IMR-90 (cell line): ENCODE results near the gene OAS3. TPM values are rescaled to one million over a fixed set of nuclear protein-coding genes. Genes with fewer than 3 reads are reported as not detected.

Experiments
- ATAC-seq: fragments of 200-7000 bp; cut with Tn5 transposase; 2 replicates; pipeline ENCODE4 v1.9.1; 2020; ENCODE audit warnings: low read depth, mild to moderate bottlenecking, moderate library complexity
- BruUV-seq: library from RNA; stranded (reverse); fragments of 400-500 nt; replicated peaks from 2 replicates; lab custom pipeline; 2021; lab: Mats Ljungman, UMichigan
- CTCF ChIA-PET: fragments of 300-600 bp; formaldehyde crosslinking; extraction: SDS; loops from one replicate; lab custom pipeline; 2021; ENCODE audit warnings: antibody characterized with exemption; lab: Yijun Ruan, JAX
- POLR2A ChIA-PET: fragments of 300-600 bp; sonication (Branson Sonifier 250); formaldehyde crosslinking; loops from one replicate; lab custom pipeline; 2022; ENCODE audit warnings: antibody characterized with exemption; ENCODE audit not compliant: unreplicated experiment; lab: Charles Lee
- DNase-seq: peaks from one replicate; pipeline ENCODE4 v3.0.0; 2013
- H2AFZ ChIP-seq: replicated peaks from 2 replicates; pipeline ENCODE3; 2013; ENCODE audit warnings: low read length, mild to moderate bottlenecking; ENCODE audit not compliant: poor library complexity
- H2AK5ac ChIP-seq: 2 replicates; pipeline ENCODE4 v1.6.1; 2013; ENCODE audit warnings: low read depth, low read length, inconsistent platforms
- H2AK9ac ChIP-seq: replicated peaks from 2 replicates; pipeline ENCODE3; 2013; ENCODE audit warnings: mild to moderate bottlenecking, low read depth, low read length, moderate library complexity; ENCODE audit not compliant: poor library complexity
- H2BK120ac ChIP-seq: 2 replicates; pipeline ENCODE4 v1.6.1; 2013; ENCODE audit warnings: low read depth, low read length, inconsistent platforms
- H2BK15ac ChIP-seq: 3 replicates; pipeline ENCODE4 v1.6.1; 2013; ENCODE audit warnings: low read depth, low read length, inconsistent platforms
- H2BK20ac ChIP-seq: 2 replicates; pipeline ENCODE4 v1.6.1; 2013; ENCODE audit warnings: low read depth, mild to moderate bottlenecking, inconsistent platforms, low read length, moderate library complexity
- H2BK5ac ChIP-seq: 2 replicates; pipeline ENCODE4 v1.6.1; 2013; ENCODE audit warnings: mild to moderate bottlenecking, low read depth, low read length, inconsistent platforms; ENCODE audit not compliant: poor library complexity, severe bottlenecking
- H3K14ac ChIP-seq: replicated peaks from 2 replicates; pipeline ENCODE4 v1.6.1; 2013; ENCODE audit warnings: low read depth, low read length, inconsistent platforms
- H3K18ac ChIP-seq: 2 replicates; pipeline ENCODE4 v1.6.1; 2013; ENCODE audit warnings: low read depth, low read length, control low read depth
- H3K23ac ChIP-seq: 2 replicates; pipeline ENCODE4 v1.6.1; 2013; ENCODE audit warnings: low read depth, low read length, inconsistent platforms
- H3K27ac ChIP-seq: 2 replicates; pipeline ENCODE4 v1.5.1; 2013; ENCODE audit warnings: mild to moderate bottlenecking, control low read depth, low read length; ENCODE audit not compliant: insufficient read depth
- H3K27me3 ChIP-seq: 2 replicates; pipeline ENCODE4 v1.6.1; 2013; ENCODE audit warnings: low read length; ENCODE audit not compliant: control insufficient read depth, insufficient read depth
- H3K36me3 ChIP-seq: 2 replicates; pipeline ENCODE4 v1.6.1; 2013; ENCODE audit warnings: low read length, mixed read lengths; ENCODE audit not compliant: control insufficient read depth, insufficient read depth
- H3K4ac ChIP-seq: 2 replicates; pipeline ENCODE4 v1.6.1; 2013; ENCODE audit warnings: low read depth, low read length, inconsistent platforms
- H3K4me1 ChIP-seq: 2 replicates; pipeline ENCODE4 v1.6.1; 2013; ENCODE audit warnings: low read length, mixed read lengths; ENCODE audit not compliant: control insufficient read depth, insufficient read depth
- H3K4me2 ChIP-seq: 2 replicates; pipeline ENCODE4 v1.6.1; 2013; ENCODE audit warnings: low read depth, mild to moderate bottlenecking, control low read depth, low read length, moderate library complexity
- H3K4me3 ChIP-seq: 2 replicates; pipeline ENCODE4 v1.5.1; 2013; ENCODE audit warnings: low read depth, mild to moderate bottlenecking, control low read depth, low read length, moderate library complexity; ENCODE audit not compliant: insufficient read depth
- H3K56ac ChIP-seq: 2 replicates; pipeline ENCODE4 v1.6.1; 2013; ENCODE audit warnings: low read length, inconsistent platforms; ENCODE audit not compliant: insufficient read depth; ENCODE audit errors: extremely low read depth
- H3K79me1 ChIP-seq, 2 experiments: 2 replicates each; pipeline ENCODE4 v1.6.1; 2013; ENCODE audit warnings: low read length in 2 of 2, inconsistent platforms in 1 of 2, low read depth in 1 of 2
- H3K9ac ChIP-seq: 2 replicates; pipeline ENCODE4 v1.6.1; 2013; ENCODE audit warnings: low read depth, low read length, control low read depth
- H3K9me1 ChIP-seq: 2 replicates; pipeline ENCODE4 v1.6.1; 2013; ENCODE audit warnings: low read length, inconsistent platforms; ENCODE audit not compliant: insufficient read depth
- H3K9me3 ChIP-seq: 2 replicates; pipeline ENCODE4 v1.6.1; 2013; ENCODE audit warnings: low read length; ENCODE audit not compliant: control insufficient read depth, insufficient read depth
- H4K20me1 ChIP-seq: 2 replicates; pipeline ENCODE4 v1.6.1; 2013; ENCODE audit warnings: low read length, inconsistent platforms; ENCODE audit not compliant: insufficient read depth
- H4K5ac ChIP-seq: 2 replicates; pipeline ENCODE4 v1.6.1; 2013; ENCODE audit warnings: mild to moderate bottlenecking, low read depth, low read length, control low read depth
- H4K8ac ChIP-seq, 2 experiments: 2 replicates each; pipeline ENCODE4 v1.6.1; 2013; ENCODE audit warnings: low read depth in 2 of 2, low read length in 2 of 2, control low read depth in 1 of 2, inconsistent platforms in 1 of 2
- H4K91ac ChIP-seq: 2 replicates; pipeline ENCODE4 v1.6.1; 2013; ENCODE audit warnings: low read depth, low read length, inconsistent platforms; ENCODE audit not compliant: insufficient read depth
- BHLHE40 ChIP-seq: fragments of 150-350 bp; IDR thresholded peaks from 2 replicates; pipeline ENCODE4 v1.6.1; 2016; ENCODE audit warnings: mild to moderate bottlenecking, low read depth, low read length
- CEBPB ChIP-seq: IDR thresholded peaks from 2 replicates; pipeline ENCODE4 v1.6.1; 2012; ENCODE audit warnings: low read depth, low read length, improper control_type of control experiment
- CHD1 ChIP-seq: IDR thresholded peaks from 2 replicates; pipeline ENCODE4 v1.6.1; 2012; ENCODE audit warnings: low read depth, low read length, improper control_type of control experiment
- FOS ChIP-seq: fragments of 150-350 bp; IDR thresholded peaks from 2 replicates; pipeline ENCODE4 v1.6.1; 2016; ENCODE audit warnings: low read depth, low read length
- MAFK ChIP-seq: IDR thresholded peaks from 2 replicates; pipeline ENCODE4 v1.6.1; 2012; ENCODE audit warnings: low read depth, low read length, improper control_type of control experiment
- MAZ ChIP-seq: IDR thresholded peaks from 2 replicates; pipeline ENCODE4 v1.6.1; 2012; ENCODE audit warnings: low read depth, mild to moderate bottlenecking, low read length, improper control_type of control experiment, moderate library complexity, borderline replicate concordance
- MXI1 ChIP-seq: IDR thresholded peaks from 2 replicates; pipeline ENCODE4 v1.6.1; 2012; ENCODE audit warnings: low read depth, mild to moderate bottlenecking, low read length, moderate library complexity, borderline replicate concordance
- NFE2L2 ChIP-seq: fragments of 150-350 bp; IDR thresholded peaks from 2 replicates; pipeline ENCODE4 v1.6.1; 2016; ENCODE audit warnings: low read depth, mild to moderate bottlenecking, low read length
- POLR2A ChIP-seq: IDR thresholded peaks from 2 replicates; pipeline ENCODE4 v1.6.1; 2012; ENCODE audit warnings: mild to moderate bottlenecking, low read depth, low read length
- RAD21 ChIP-seq: IDR thresholded peaks from 2 replicates; pipeline ENCODE4 v1.6.1; 2012; ENCODE audit warnings: low read length, improper control_type of control experiment
- RCOR1 ChIP-seq: IDR thresholded peaks from 2 replicates; pipeline ENCODE4 v1.6.1; 2012; ENCODE audit warnings: mild to moderate bottlenecking, low read length, improper control_type of control experiment; ENCODE audit not compliant: insufficient replicate concordance
- RFX5 ChIP-seq: IDR thresholded peaks from 2 replicates; pipeline ENCODE4 v1.8.0; 2012; ENCODE audit warnings: low read depth, mild to moderate bottlenecking, low read length, moderate library complexity
- SMC3 ChIP-seq: fragments of 150-350 bp; IDR thresholded peaks from 2 replicates; pipeline ENCODE4 v1.6.1; 2016; ENCODE audit warnings: low read depth, mild to moderate bottlenecking, antibody characterized with exemption, low read length, moderate library complexity
- WGBS, 2 experiments: methylation state at CpG; one replicate each; pipeline versions ENCODE4 v1.1.5 to v1.1.7; 2013; ENCODE audit warnings: missing lambda C conversion rate in 2 of 2; ENCODE audit not compliant: insufficient read length in 1 of 2; ENCODE audit errors: extremely low coverage in 2 of 2; 5-methylcytosine and 5-hydroxymethylcytosine counted together
- dilution Hi-C: fragments of 300-500 bp; cut with HindIII; formaldehyde crosslinking; loops from one replicate; pipeline ENCODE4 v1.14.3; 2018; ENCODE audit warnings: low sequenced_read_pairs; ENCODE audit not compliant: unreplicated experiment
- in situ Hi-C: fragments of 300-500 bp; cut with MboI; formaldehyde crosslinking; loops from 3 replicates; pipeline ENCODE4 v1.14.3; 2019; ENCODE audit warnings: low sequenced_read_pairs, inconsistent platforms, mixed read lengths
- intact Hi-C: fragments of 100-400 bp; cut with micrococcal nuclease; formaldehyde crosslinking; loops from 2 replicates; pipeline ENCODE4 v1.10.0; 2022
- polyA plus RNA-seq, 3 experiments: library from polyadenylated mRNA; depleted of rRNA; stranded (reverse); fragments of >200 nt; gene quantifications; 2 replicates each; pipeline ENCODE4 v1.2.3, GENCODE V29; 2012; ENCODE audit warnings: low replicate concordance in 1 of 3
- total RNA-seq: library from RNA; depleted of rRNA; stranded (reverse); fragments of >200 nt; gene quantifications from 2 replicates; pipeline ENCODE4 v1.2.3, GENCODE V29; 2012
- TF ChIP-seq, protein P1 (sequence below): fragments of 150-350 bp; IDR thresholded peaks from 2 replicates; pipeline ENCODE4 v1.6.1; 2016; ENCODE audit warnings: low read depth, mild to moderate bottlenecking, low read length, moderate library complexity, borderline replicate concordance
- TF ChIP-seq, protein P2 (sequence below): conservative IDR thresholded peaks from 2 replicates; pipeline ENCODE4 v1.5.1; 2012; ENCODE audit warnings: mild to moderate bottlenecking, low read depth, low read length, improper control_type of control experiment
- TF ChIP-seq, protein P3 (sequence below): fragments of 150-350 bp; IDR thresholded peaks from 2 replicates; pipeline ENCODE4 v1.6.1; 2017; ENCODE audit warnings: mild to moderate bottlenecking, antibody characterized with exemption, low read length, low read depth

OAS3 gene
- total and polyA plus RNA-seq, 2 of the 4 experiments (the other 2 are of a cell fraction) = 4.1 to 7.8 TPM

DNA sequence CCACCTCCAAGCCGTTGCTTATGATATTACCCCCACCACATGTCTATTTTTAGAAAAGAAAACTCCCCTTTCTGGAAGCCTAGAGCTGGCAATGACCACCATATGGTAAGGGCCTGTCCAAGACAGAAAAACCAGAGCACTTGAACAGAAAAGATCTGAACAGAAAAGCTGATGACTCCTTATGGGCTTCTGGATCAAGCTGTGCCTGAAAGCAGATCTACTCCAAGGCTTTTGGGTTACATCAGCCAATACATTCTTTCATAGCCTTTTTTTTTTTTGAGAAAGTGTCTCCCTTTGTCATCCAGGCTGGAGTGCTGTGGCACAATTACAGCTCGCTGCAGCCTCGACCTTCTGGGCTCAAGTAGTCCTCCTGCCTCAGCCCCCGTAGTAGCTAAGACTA lies 23.3 kb downstream of the OAS3 start:
- no peak overlapping the region for H3K9ac ChIP-seq
- H2BK5ac ChIP-seq = no peak overlapping the region
- H3K4ac ChIP-seq = no peak overlapping the region
- H2AK5ac ChIP-seq = no peak overlapping the region
- H3K9me1 ChIP-seq = 0 out of 2 replicates have a peak, but pooled peaks cover 3% of the 10 kb centered on the region
- H3K79me1 ChIP-seq = no peaks in the 10 kb centered on the region
- in situ Hi-C loops (no loop called here), intact Hi-C loops (no loop called here), dilution Hi-C loops (no loop called here)
- H2BK20ac ChIP-seq = no peak overlapping the region
- no peak overlapping the region for H4K5ac ChIP-seq
- H3K4me2 ChIP-seq = no peak overlapping the region
- DNase-seq = no peak
- no peak overlapping the region for H4K8ac ChIP-seq
- H3K9me3 ChIP-seq = no peaks in the 10 kb centered on the region
- no peak for ATAC-seq
- H2BK120ac ChIP-seq = no peak overlapping the region
- H3K14ac ChIP-seq = no peak overlapping the region
- H3K36me3 ChIP-seq = no peaks in the 10 kb centered on the region
- no peak overlapping the region for H2AK9ac ChIP-seq
- BruUV-seq = no TSS peak
- H3K27me3 ChIP-seq = no peaks in the 10 kb centered on the region
- H4K91ac ChIP-seq = no peak overlapping the region
- no peaks in the 10 kb centered on the region for H3K4me1 ChIP-seq
- no CpG with 5 or more reads among the region's 4 CpGs for WGBS, 2 experiments
- H2AFZ ChIP-seq = no peak overlapping the region
- no peak overlapping the region for H3K56ac ChIP-seq
- no peak overlapping the region for H2BK15ac ChIP-seq
- H4K20me1 ChIP-seq = no peaks in the 10 kb centered on the region
- CTCF ChIA-PET = no interaction called here
- no peak overlapping the region for H3K18ac ChIP-seq
- POLR2A ChIA-PET = no interaction called here
- no peak overlapping the region for H3K23ac ChIP-seq
- H3K27ac ChIP-seq = no peak overlapping the region
- no peak for TF ChIP-seq SMC3
- TF ChIP-seq RCOR1 = no peak
- TF ChIP-seq POLR2A = no peak
- TF ChIP-seq, protein P1, sequence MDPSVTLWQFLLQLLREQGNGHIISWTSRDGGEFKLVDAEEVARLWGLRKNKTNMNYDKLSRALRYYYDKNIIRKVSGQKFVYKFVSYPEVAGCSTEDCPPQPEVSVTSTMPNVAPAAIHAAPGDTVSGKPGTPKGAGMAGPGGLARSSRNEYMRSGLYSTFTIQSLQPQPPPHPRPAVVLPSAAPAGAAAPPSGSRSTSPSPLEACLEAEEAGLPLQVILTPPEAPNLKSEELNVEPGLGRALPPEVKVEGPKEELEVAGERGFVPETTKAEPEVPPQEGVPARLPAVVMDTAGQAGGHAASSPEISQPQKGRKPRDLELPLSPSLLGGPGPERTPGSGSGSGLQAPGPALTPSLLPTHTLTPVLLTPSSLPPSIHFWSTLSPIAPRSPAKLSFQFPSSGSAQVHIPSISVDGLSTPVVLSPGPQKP = no peak
- no peak for TF ChIP-seq MXI1
- no peak for TF ChIP-seq FOS
- TF ChIP-seq RFX5 = no peak
- no peak for TF ChIP-seq NFE2L2
- TF ChIP-seq MAZ = no peak
- TF ChIP-seq CHD1 = no peak
- no peak for TF ChIP-seq CEBPB
- TF ChIP-seq, protein P2, sequence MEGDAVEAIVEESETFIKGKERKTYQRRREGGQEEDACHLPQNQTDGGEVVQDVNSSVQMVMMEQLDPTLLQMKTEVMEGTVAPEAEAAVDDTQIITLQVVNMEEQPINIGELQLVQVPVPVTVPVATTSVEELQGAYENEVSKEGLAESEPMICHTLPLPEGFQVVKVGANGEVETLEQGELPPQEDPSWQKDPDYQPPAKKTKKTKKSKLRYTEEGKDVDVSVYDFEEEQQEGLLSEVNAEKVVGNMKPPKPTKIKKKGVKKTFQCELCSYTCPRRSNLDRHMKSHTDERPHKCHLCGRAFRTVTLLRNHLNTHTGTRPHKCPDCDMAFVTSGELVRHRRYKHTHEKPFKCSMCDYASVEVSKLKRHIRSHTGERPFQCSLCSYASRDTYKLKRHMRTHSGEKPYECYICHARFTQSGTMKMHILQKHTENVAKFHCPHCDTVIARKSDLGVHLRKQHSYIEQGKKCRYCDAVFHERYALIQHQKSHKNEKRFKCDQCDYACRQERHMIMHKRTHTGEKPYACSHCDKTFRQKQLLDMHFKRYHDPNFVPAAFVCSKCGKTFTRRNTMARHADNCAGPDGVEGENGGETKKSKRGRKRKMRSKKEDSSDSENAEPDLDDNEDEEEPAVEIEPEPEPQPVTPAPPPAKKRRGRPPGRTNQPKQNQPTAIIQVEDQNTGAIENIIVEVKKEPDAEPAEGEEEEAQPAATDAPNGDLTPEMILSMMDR = no peak
- no peak for TF ChIP-seq RAD21
- no peak for TF ChIP-seq BHLHE40
- TF ChIP-seq, protein P3, sequence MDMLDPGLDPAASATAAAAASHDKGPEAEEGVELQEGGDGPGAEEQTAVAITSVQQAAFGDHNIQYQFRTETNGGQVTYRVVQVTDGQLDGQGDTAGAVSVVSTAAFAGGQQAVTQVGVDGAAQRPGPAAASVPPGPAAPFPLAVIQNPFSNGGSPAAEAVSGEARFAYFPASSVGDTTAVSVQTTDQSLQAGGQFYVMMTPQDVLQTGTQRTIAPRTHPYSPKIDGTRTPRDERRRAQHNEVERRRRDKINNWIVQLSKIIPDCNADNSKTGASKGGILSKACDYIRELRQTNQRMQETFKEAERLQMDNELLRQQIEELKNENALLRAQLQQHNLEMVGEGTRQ = no peak
- TF ChIP-seq MAFK = no peak
- no peak overlapping the region for H3K4me3 ChIP-seq
